ENCODE results near the gene OTC. TPM values are rescaled to one million over a fixed set of nuclear protein-coding genes. Genes with fewer than 3 reads are reported as not detected.

The OTC gene
- total RNA-seq, 1 donor from 2014 or later: not detected

DNA sequence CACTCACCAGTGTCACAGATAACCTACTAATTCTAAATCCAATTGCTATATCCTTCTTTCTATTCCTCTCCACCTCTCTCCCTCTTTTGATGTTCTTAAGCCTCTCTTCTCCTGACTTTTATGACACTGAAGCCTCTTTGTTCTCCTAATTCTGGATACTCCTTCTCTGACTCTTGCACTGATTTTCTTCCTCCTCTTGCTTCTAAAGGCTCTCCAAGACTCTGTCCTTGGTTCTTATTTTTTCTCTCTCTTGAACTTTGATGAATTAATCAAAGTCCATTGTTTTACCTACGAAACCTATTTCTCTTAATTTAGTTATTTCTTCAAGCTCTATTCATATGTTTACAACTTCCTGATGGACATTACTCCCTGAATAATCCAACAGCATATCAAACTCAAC, 113.3 kb downstream of the OTC start:
- no peak for TF ChIP-seq CTCF (IDR thresholded peaks at IDR 0.05)
- no peak for DNase-seq (ENCODE audit: low spot score)
- Mint-ChIP-seq H3K27me3 (ENCODE audit: low read depth) (peaks cover 2% of the 10 kb centered on the region), H3K4me1 (ENCODE audit: low read depth) (no peaks in the 10 kb centered on the region), H3K4me3 (ENCODE audit: unreplicated experiment) (no peak overlapping the region), H3K36me3 (ENCODE audit: low read depth) (no peaks in the 10 kb centered on the region), H3K9me3 (ENCODE audit: low read depth) (peaks cover 19% of the 10 kb centered on the region), H3K27ac (ENCODE audit: unreplicated experiment) (no peak overlapping the region)

- H3K9me3 Mint-ChIP-seq (ENCODE audit: low read depth): peaks cover 16% of the 10 kb centered on the region
- H3K4me1 Mint-ChIP-seq (ENCODE audit: low read depth): no peaks in the 10 kb centered on the region
- no peak overlapping the region for H3K27ac Mint-ChIP-seq (ENCODE audit: unreplicated experiment)
- DNase-seq (ENCODE audit: low spot score): no peak
- H3K36me3 Mint-ChIP-seq (ENCODE audit: low read depth): no peaks in the 10 kb centered on the region
- H3K4me3 Mint-ChIP-seq (ENCODE audit: unreplicated experiment): no peak overlapping the region
- peaks cover 2% of the 10 kb centered on the region for H3K27me3 Mint-ChIP-seq (ENCODE audit: low read depth)
- TF ChIP-seq CTCF (IDR thresholded peaks at IDR 0.05): no peak
These were observed 116.3 kb downstream of the OTC start for GRCh38 chrX:38468563-38469157.

Other genes with a start within 250 kb of the OTC start
- 33.5 to 35.8 TPM (median 34.2 TPM) in 3 replicates for gene SRPX, start 131.7 kb upstream of the OTC start, total RNA-seq
- 2.9 to 3.3 TPM (median 3.1 TPM) in 3 replicates for gene RPGR, start 25.1 kb upstream of the OTC start, total RNA-seq
- gene TSPAN7, start 208.9 kb downstream of the OTC start, total RNA-seq: 0.56 TPM in 1 of 3 replicates, not detected in the others